ENCODE data around the gene FAM169A. TPM values are rescaled to one million over a fixed set of nuclear protein-coding genes. Genes with fewer than 3 reads are reported as not detected.
"Not testable (repeated sequence)": the region's sequence is repeated elsewhere in the genome, so short reads cannot be mapped to it uniquely, and the experiment has no call there.

FAM169A gene
- total and polyA plus RNA-seq, 7 donors = 0.95 to 3.3 (median 1.8) TPM

- H3K27ac ChIP-seq = no peak overlapping the region
- no peak for DNase-seq
These were observed 492 bp upstream of the FAM169A start for GRCh38 chr5:74866596-74867162.

GRCh38 chr5:74865256-74865803 lies 857 bp downstream of the FAM169A start:
- H3K27ac ChIP-seq = no peak overlapping the region
- H3K9me3 ChIP-seq = no peaks in the 10 kb centered on the region
- no peak for DNase-seq
- H3K4me1 ChIP-seq = peaks cover 0 to 17% (median 10%) of the 10 kb centered on the region in 4 donors
- H3K4me3 ChIP-seq = peak overlapping the region in 3 of 4 donors; percentile 47 to 63 (median 58)
- no peaks in the 10 kb centered on the region for H3K36me3 ChIP-seq
- intact Hi-C loops (cut with DNase I) = no loop called here
- 5 to 24% methylated on average over 23 of the region's 23 CpGs for WGBS, 2 donors
- TF ChIP-seq POLR2AphosphoS5 (IDR thresholded peaks at IDR 0.05) (no peak), EP300 (IDR thresholded peaks at IDR 0.05) (no peak), POLR2A (IDR thresholded peaks at IDR 0.05) (no peak), CTCF (IDR thresholded peaks at IDR 0.05) (no peak)
- H3K27me3 ChIP-seq = peaks cover 20 to 39% (median 22%) of the 10 kb centered on the region in 3 donors

More at GRCh38 chr5:74866596-74867162, 492 bp upstream of the FAM169A start:
- Histone ChIP-seq H3K27me3 (peaks cover 20 to 39% (median 22%) of the 10 kb centered on the region in 3 donors), H3K4me1 (peaks cover 0 to 17% (median 10%) of the 10 kb centered on the region in 4 donors), H3K36me3 (no peaks in the 10 kb centered on the region), H3K4me3 (peak overlapping the region in 3 of 4 donors; percentile 47 to 63 (median 58)), H3K9me3 (no peaks in the 10 kb centered on the region)
- WGBS, 2 donors = 10 to 16% methylated on average over 37 of the region's 37 CpGs
- no peak for TF ChIP-seq POLR2AphosphoS5 (IDR thresholded peaks at IDR 0.05)
- intact Hi-C loops (cut with DNase I) = no loop called here

- H3K4me1 ChIP-seq = peaks cover 0 to 17% (median 10%) of the 10 kb centered on the region in 4 donors
These were observed 1.4 kb downstream of the FAM169A start for GRCh38 chr5:74864823-74865222.

GRCh38 chr5:74863726-74864125 lies 2.5 kb downstream of the FAM169A start:
- intact Hi-C loops (cut with DNase I) = no loop called here
- 94 to 95% methylated on average over 2 of the region's 2 CpGs for WGBS, 2 donors
- no peak for DNase-seq
- Histone ChIP-seq H3K36me3 (no peaks in the 10 kb centered on the region), H3K4me3 (no peak overlapping the region), H3K9me3 (no peaks in the 10 kb centered on the region), H3K27ac (no peak overlapping the region), H3K27me3 (peaks cover 20 to 39% (median 22%) of the 10 kb centered on the region in 3 donors), H3K4me1 (peaks cover 0 to 17% (median 10%) of the 10 kb centered on the region in 4 donors)
- TF ChIP-seq EP300 (IDR thresholded peaks at IDR 0.05) (no peak), POLR2AphosphoS5 (IDR thresholded peaks at IDR 0.05) (no peak), POLR2A (IDR thresholded peaks at IDR 0.05) (no peak), CTCF (IDR thresholded peaks at IDR 0.05) (no peak)

More at GRCh38 chr5:74864823-74865222, 1.4 kb downstream of the FAM169A start:
- intact Hi-C loops (cut with DNase I) = no loop called here
- Histone ChIP-seq H3K36me3 (no peaks in the 10 kb centered on the region), H3K9me3 (no peaks in the 10 kb centered on the region), H3K27me3 (peaks cover 20 to 39% (median 22%) of the 10 kb centered on the region in 3 donors), H3K27ac (no peak overlapping the region), H3K4me3 (no peak overlapping the region)
- TF ChIP-seq CTCF (IDR thresholded peaks at IDR 0.05) (no peak), EP300 (IDR thresholded peaks at IDR 0.05) (no peak), POLR2A (IDR thresholded peaks at IDR 0.05) (no peak), POLR2AphosphoS5 (IDR thresholded peaks at IDR 0.05) (no peak)
- DNase-seq = no peak
- WGBS, 2 donors = 22 to 67% methylated on average over 8 of the region's 8 CpGs

DNA sequence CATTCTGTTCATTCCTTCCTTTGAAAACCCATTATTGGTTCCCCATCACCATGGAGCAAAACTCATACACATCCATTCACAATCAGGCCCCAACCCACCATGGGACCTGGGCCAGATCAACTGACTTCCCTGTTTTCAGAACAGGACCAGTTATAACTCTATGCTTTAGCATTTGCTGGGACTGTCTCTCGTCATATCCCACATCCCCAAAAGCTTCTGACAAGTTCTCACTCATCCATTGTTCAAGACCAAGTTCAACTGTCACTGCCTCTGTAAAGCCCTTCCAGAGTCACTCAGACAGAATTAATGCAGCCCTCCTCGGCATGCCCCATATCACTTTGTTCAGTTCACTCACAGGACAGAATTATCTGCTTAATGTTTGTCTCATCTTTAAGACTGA lies 4.0 kb downstream of the FAM169A start:
- Histone ChIP-seq H3K4me1 (peaks cover 0 to 17% (median 10%) of the 10 kb centered on the region in 4 donors), H3K9me3 (no peaks in the 10 kb centered on the region), H3K27me3 (peaks cover 20 to 39% (median 22%) of the 10 kb centered on the region in 3 donors), H3K27ac (no peak overlapping the region), H3K36me3 (no peaks in the 10 kb centered on the region), H3K4me3 (no peak overlapping the region)
- WGBS, 2 donors = 92 to 95% methylated on average over 2 of the region's 2 CpGs
- no peak for TF ChIP-seq POLR2A (IDR thresholded peaks at IDR 0.05)
- no peak for TF ChIP-seq EP300 (IDR thresholded peaks at IDR 0.05)
- TF ChIP-seq CTCF (IDR thresholded peaks at IDR 0.05) = no peak
- no peak for TF ChIP-seq POLR2AphosphoS5 (IDR thresholded peaks at IDR 0.05)
- intact Hi-C loops (cut with DNase I) = no loop called here
- no peak for DNase-seq

DNA sequence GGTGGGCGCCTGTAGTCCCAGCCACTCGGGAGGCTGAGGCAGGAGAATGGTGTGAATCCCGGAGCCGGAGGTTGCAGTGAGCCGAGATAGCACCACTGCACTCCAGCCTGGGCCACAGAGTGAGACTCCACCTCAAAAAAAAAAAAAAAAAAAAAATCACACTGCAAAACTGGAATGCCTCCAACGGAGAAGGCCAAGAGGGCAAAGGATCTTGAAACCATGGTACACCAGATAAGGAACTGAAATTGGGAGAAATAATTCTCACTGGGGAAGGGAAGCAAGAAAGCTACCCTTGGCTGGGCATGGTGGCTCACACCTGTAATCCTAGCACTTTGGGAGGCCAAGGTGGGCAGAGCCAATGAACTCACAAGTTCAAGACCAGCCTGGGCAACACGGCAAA lies 9.2 kb downstream of the FAM169A start:
- H3K4me1 ChIP-seq; H3K27me3 ChIP-seq; intact Hi-C loops (cut with DNase I); DNase-seq; H3K27ac ChIP-seq; H3K4me3 ChIP-seq; H3K9me3 ChIP-seq; H3K36me3 ChIP-seq: not testable (repeated sequence)
- 94% methylated on average over 7 of the region's 7 CpGs for WGBS, 2 donors
